A204.1 (cell line): Measurements from ENCODE around the gene HOXD3.

Experiments
- FAIRE-seq: peaks from 2 replicates; lab custom pipeline; 2012; peaks lifted over from hg19 to GRCh38; lab: Jason Lieb, UNC

Gene HOXD3

GRCh38 chr2:176162911-176163671 lies 6.0 kb downstream of the HOXD3 start:
- FAIRE-seq, result no peak

GRCh38 chr2:176163672-176164056 lies 6.6 kb downstream of the HOXD3 start:
- FAIRE-seq, result no peak

- no peak for FAIRE-seq
These were observed 7.1 kb downstream of the HOXD3 start for GRCh38 chr2:176164201-176164600.

GRCh38 chr2:176164611-176165369 lies 7.7 kb downstream of the HOXD3 start:
- FAIRE-seq, result no peak

- FAIRE-seq, result no peak
These were observed 8.4 kb downstream of the HOXD3 start for GRCh38 chr2:176165370-176166050.

- FAIRE-seq, result no peak
These were observed 9.2 kb downstream of the HOXD3 start for GRCh38 chr2:176166272-176166671.

GRCh38 chr2:176167398-176167797 lies 10.3 kb downstream of the HOXD3 start:
- no peak for FAIRE-seq

- no peak for FAIRE-seq
These were observed 12.1 kb downstream of the HOXD3 start for GRCh38 chr2:176169181-176169580.

GRCh38 chr2:176169711-176170110 lies 12.6 kb downstream of the HOXD3 start:
- no peak for FAIRE-seq

GRCh38 chr2:176170602-176171305 lies 13.6 kb downstream of the HOXD3 start:
- FAIRE-seq, result no peak

GRCh38 chr2:176171351-176172006 lies 14.4 kb downstream of the HOXD3 start:
- no peak for FAIRE-seq

- FAIRE-seq, result no peak
These were observed 15.1 kb downstream of the HOXD3 start for GRCh38 chr2:176172007-176172894.

GRCh38 chr2:176172895-176173566 lies 15.9 kb downstream of the HOXD3 start:
- FAIRE-seq, result no peak

GRCh38 chr2:176173567-176174381 lies 16.7 kb downstream of the HOXD3 start:
- FAIRE-seq, result no peak

- no peak for FAIRE-seq
These were observed 17.3 kb downstream of the HOXD3 start for GRCh38 chr2:176174382-176174823.

GRCh38 chr2:176174824-176175708 lies 18.0 kb downstream of the HOXD3 start:
- no peak for FAIRE-seq

- no peak for FAIRE-seq
These were observed 18.9 kb downstream of the HOXD3 start for GRCh38 chr2:176175709-176176607.
